HEK293 (cell line): Measurements from ENCODE around the gene CACNG7.
A peak's percentile ranks its signal among the peaks of the same experiment; 100 is the strongest.

ENCODE experiments used
- EGR2 ChIP-seq: fragments of 450-650 bp; formaldehyde crosslinking; IDR thresholded peaks from 2 replicates; pipeline ENCODE4 v1.5.1; 2016; ENCODE audit warnings: low read depth, missing biosample characterization, missing genetic modification characterization
- FEZF1 ChIP-seq: fragments of 450-650 bp; formaldehyde crosslinking; IDR thresholded peaks from 2 replicates; pipeline ENCODE4 v1.5.1; 2016; ENCODE audit warnings: missing biosample characterization, missing genetic modification characterization
- KLF1 ChIP-seq: fragments of 450-650 bp; formaldehyde crosslinking; IDR thresholded peaks from 2 replicates; pipeline ENCODE4 v1.5.1; 2016; ENCODE audit warnings: missing biosample characterization, missing genetic modification characterization
- OVOL3 ChIP-seq: fragments of 450-650 bp; formaldehyde crosslinking; IDR thresholded peaks from 2 replicates; pipeline ENCODE4 v1.5.1; 2016; ENCODE audit warnings: missing biosample characterization, missing genetic modification characterization
- PRDM2 ChIP-seq: fragments of 450-650 bp; formaldehyde crosslinking; IDR thresholded peaks from 2 replicates; pipeline ENCODE4 v1.5.1; 2016; ENCODE audit warnings: missing biosample characterization, missing genetic modification characterization, borderline replicate concordance
- RBAK ChIP-seq: fragments of 450-650 bp; formaldehyde crosslinking; IDR thresholded peaks from 2 replicates; pipeline ENCODE4 v1.5.1; 2016; ENCODE audit warnings: missing biosample characterization, missing genetic modification characterization
- ZBTB6 ChIP-seq: fragments of 450-650 bp; formaldehyde crosslinking; IDR thresholded peaks from 2 replicates; pipeline ENCODE4 v1.5.1; 2017; ENCODE audit warnings: missing biosample characterization, missing genetic modification characterization
- ZBTB7A ChIP-seq: fragments of 450-650 bp; formaldehyde crosslinking; IDR thresholded peaks from 2 replicates; pipeline ENCODE4 v1.5.1; 2016; ENCODE audit warnings: low read depth, missing biosample characterization, missing genetic modification characterization
- ZFP37 ChIP-seq: fragments of 450-650 bp; formaldehyde crosslinking; IDR thresholded peaks from 2 replicates; pipeline ENCODE4 v1.5.1; 2016; ENCODE audit warnings: missing biosample characterization, missing genetic modification characterization
- ZFP41 ChIP-seq: fragments of 450-650 bp; formaldehyde crosslinking; IDR thresholded peaks from 2 replicates; pipeline ENCODE4 v1.5.1; 2016; ENCODE audit warnings: missing biosample characterization, missing genetic modification characterization, borderline replicate concordance
- ZNF114 ChIP-seq: fragments of 450-650 bp; formaldehyde crosslinking; IDR thresholded peaks from 2 replicates; pipeline ENCODE4 v1.5.0; 2017; ENCODE audit warnings: missing biosample characterization, missing genetic modification characterization
- ZNF157 ChIP-seq: fragments of 450-650 bp; formaldehyde crosslinking; IDR thresholded peaks from 2 replicates; pipeline ENCODE4 v1.5.1; 2016; ENCODE audit warnings: missing biosample characterization, missing genetic modification characterization
- ZNF24 ChIP-seq: fragments of 450-650 bp; formaldehyde crosslinking; IDR thresholded peaks from 2 replicates; pipeline ENCODE4 v1.5.1; 2016; ENCODE audit warnings: missing biosample characterization, missing genetic modification characterization
- ZNF311 ChIP-seq: fragments of 450-650 bp; formaldehyde crosslinking; IDR thresholded peaks from 2 replicates; pipeline ENCODE4 v1.5.1; 2017; ENCODE audit warnings: missing biosample characterization, missing genetic modification characterization, borderline replicate concordance
- ZNF335 ChIP-seq: fragments of 450-650 bp; formaldehyde crosslinking; conservative IDR thresholded peaks from 2 replicates; pipeline ENCODE4 v1.5.1; 2016; ENCODE audit warnings: missing biosample characterization, missing genetic modification characterization
- ZNF366 ChIP-seq: fragments of 450-650 bp; formaldehyde crosslinking; conservative IDR thresholded peaks from 2 replicates; pipeline ENCODE4 v1.5.1; 2016; ENCODE audit warnings: missing biosample characterization, missing genetic modification characterization
- ZNF398 ChIP-seq: fragments of 450-650 bp; formaldehyde crosslinking; IDR thresholded peaks from 2 replicates; pipeline ENCODE4 v1.5.1; 2017; ENCODE audit warnings: missing biosample characterization, missing genetic modification characterization
- ZNF473 ChIP-seq: fragments of 450-650 bp; formaldehyde crosslinking; IDR thresholded peaks from 2 replicates; pipeline ENCODE4 v1.5.1; 2017; ENCODE audit warnings: missing biosample characterization, missing genetic modification characterization
- ZNF521 ChIP-seq: fragments of 450-650 bp; formaldehyde crosslinking; IDR thresholded peaks from 2 replicates; pipeline ENCODE4 v1.5.1; 2017; ENCODE audit warnings: missing biosample characterization, mild to moderate bottlenecking, missing genetic modification characterization
- ZNF529 ChIP-seq: fragments of 450-650 bp; formaldehyde crosslinking; IDR thresholded peaks from 2 replicates; pipeline ENCODE4 v1.5.1; 2017; ENCODE audit warnings: missing genetic modification characterization, missing biosample characterization; ENCODE audit not compliant: insufficient replicate concordance
- ZNF548 ChIP-seq: fragments of 450-650 bp; formaldehyde crosslinking; IDR thresholded peaks from 2 replicates; pipeline ENCODE4 v1.5.1; 2016; ENCODE audit warnings: missing biosample characterization, missing genetic modification characterization
- ZNF658 ChIP-seq: fragments of 450-650 bp; formaldehyde crosslinking; IDR thresholded peaks from 2 replicates; pipeline ENCODE4; 2016; ENCODE audit warnings: missing biosample characterization, missing genetic modification characterization
- ZNF76 ChIP-seq: fragments of 450-650 bp; formaldehyde crosslinking; IDR thresholded peaks from 2 replicates; pipeline ENCODE4; 2016; ENCODE audit warnings: low read depth, missing biosample characterization, missing genetic modification characterization, borderline replicate concordance
- ZNF837 ChIP-seq: fragments of 450-650 bp; formaldehyde crosslinking; IDR thresholded peaks from 2 replicates; pipeline ENCODE4 v1.5.1; 2016; ENCODE audit warnings: missing biosample characterization, missing genetic modification characterization
- TF ChIP-seq, protein P1 (sequence below): fragments of 450-650 bp; formaldehyde crosslinking; IDR thresholded peaks from 2 replicates; pipeline ENCODE4 v1.5.1; 2017; ENCODE audit warnings: missing biosample characterization, mild to moderate bottlenecking, missing genetic modification characterization, moderate library complexity
- TF ChIP-seq, protein P2 (sequence below): fragments of 450-650 bp; formaldehyde crosslinking; IDR thresholded peaks from 2 replicates; pipeline ENCODE4 v1.5.1; 2016; ENCODE audit warnings: missing biosample characterization, missing genetic modification characterization
- TF ChIP-seq, protein P3 (sequence below): fragments of 450-650 bp; formaldehyde crosslinking; IDR thresholded peaks from 2 replicates; pipeline ENCODE4 v1.5.1; 2016; ENCODE audit warnings: missing biosample characterization, missing genetic modification characterization

The CACNG7 gene

DNA sequence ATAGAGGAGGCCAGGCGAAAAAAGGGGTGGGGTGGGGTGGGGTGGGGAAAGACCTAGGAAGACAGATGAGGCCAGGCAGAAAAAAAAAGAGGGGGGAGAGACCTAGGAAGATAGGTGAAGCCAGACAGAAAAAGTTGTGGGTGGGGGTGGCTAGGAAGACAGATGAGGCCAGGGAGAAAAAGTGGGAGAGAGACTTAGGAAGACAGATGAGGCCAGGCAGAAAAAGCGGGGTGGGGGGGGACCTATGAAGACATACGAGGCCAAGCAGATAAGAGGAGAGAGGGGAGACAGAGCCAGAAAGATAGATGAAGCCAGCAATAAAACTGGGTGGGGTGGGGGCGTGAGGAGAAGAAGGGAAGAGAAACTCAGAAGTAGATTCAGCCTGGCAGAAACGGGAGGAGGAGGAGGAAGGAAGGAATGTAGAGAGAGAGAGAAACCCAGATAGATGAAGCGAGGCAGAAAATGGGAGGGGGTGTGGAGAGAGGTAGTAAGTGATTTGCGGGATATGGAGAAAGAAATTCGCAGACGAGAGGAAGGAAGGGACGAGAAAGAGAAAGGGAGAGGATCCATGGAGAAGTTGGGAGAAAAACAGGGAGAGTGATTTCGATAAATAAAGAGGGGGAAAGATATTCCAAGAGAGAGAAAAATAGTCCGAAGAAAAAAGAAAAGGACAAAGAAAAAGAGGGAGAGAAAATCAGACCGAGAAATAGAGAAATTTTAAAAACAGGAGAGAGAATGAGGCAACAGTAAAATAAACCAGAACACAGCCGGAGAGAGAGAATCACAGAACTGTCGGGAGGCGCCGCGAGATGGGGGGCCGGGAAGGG lies 70.1 kb downstream of the CACNG7 start (continued):
- peak; percentile 91 for TF ChIP-seq ZNF398
- TF ChIP-seq OVOL3, result no peak
- TF ChIP-seq ZNF837 (tag by site-specific recombination), result no peak
- peak; percentile 58 for TF ChIP-seq EGR2 (tag by site-specific recombination)
- TF ChIP-seq, protein P1, sequence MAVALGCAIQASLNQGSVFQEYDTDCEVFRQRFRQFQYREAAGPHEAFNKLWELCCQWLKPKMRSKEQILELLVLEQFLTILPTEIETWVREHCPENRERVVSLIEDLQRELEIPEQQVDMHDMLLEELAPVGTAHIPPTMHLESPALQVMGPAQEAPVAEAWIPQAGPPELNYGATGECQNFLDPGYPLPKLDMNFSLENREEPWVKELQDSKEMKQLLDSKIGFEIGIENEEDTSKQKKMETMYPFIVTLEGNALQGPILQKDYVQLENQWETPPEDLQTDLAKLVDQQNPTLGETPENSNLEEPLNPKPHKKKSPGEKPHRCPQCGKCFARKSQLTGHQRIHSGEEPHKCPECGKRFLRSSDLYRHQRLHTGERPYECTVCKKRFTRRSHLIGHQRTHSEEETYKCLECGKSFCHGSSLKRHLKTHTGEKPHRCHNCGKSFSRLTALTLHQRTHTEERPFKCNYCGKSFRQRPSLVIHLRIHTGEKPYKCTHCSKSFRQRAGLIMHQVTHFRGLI (tag by site-specific recombination), result no peak
- TF ChIP-seq, protein P2, sequence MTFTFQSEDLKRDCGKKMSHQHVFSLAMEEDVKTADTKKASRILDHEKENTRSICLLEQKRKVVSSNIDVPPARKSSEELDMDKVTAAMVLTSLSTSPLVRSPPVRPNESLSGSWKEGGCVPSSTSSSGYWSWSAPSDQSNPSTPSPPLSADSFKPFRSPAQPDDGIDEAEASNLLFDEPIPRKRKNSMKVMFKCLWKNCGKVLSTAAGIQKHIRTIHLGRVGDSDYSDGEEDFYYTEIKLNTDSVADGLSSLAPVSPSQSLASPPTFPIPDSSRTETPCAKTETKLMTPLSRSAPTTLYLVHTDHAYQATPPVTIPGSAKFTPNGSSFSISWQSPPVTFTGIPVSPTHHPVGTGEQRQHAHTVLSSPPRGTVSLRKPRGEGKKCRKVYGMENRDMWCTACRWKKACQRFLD, result no peak
- no peak for TF ChIP-seq ZNF521 (tag by site-specific recombination)
- TF ChIP-seq ZNF311, result no peak
- peak; percentile 99 for TF ChIP-seq ZNF366 (tag by site-specific recombination)
- peak; percentile 75; the same call in 1 of the 2 replicates for TF ChIP-seq ZNF335
- TF ChIP-seq ZFP37 (tag by site-specific recombination), result no peak
- TF ChIP-seq, protein P3, sequence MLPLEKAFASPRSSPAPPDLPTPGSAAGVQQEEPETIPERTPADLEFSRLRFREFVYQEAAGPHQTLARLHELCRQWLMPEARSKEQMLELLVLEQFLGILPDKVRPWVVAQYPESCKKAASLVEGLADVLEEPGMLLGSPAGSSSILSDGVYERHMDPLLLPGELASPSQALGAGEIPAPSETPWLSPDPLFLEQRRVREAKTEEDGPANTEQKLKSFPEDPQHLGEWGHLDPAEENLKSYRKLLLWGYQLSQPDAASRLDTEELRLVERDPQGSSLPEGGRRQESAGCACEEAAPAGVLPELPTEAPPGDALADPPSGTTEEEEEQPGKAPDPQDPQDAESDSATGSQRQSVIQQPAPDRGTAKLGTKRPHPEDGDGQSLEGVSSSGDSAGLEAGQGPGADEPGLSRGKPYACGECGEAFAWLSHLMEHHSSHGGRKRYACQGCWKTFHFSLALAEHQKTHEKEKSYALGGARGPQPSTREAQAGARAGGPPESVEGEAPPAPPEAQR (tag by site-specific recombination), result peak; percentile 27; the same call in 1 of the 2 replicates
- TF ChIP-seq ZNF76, result no peak
- TF ChIP-seq ZBTB6 (tag by site-specific recombination), result no peak
- TF ChIP-seq ZNF548 (tag by site-specific recombination), result no peak
- 0 out of 2 replicates have a peak, but pooled peaks have one; percentile 6 for TF ChIP-seq ZFP41 (tag by site-specific recombination)
- TF ChIP-seq ZNF24, result no peak
- TF ChIP-seq ZNF529 (tag by site-specific recombination), result no peak
- no peak for TF ChIP-seq RBAK (tag by site-specific recombination)
- TF ChIP-seq ZNF473 (tag by site-specific recombination), result no peak
- TF ChIP-seq KLF1, result peak; percentile 21; the same call in 1 of the 2 replicates
- 0 out of 2 replicates have a peak, but pooled peaks have one; percentile 59 for TF ChIP-seq ZBTB7A (tag by site-specific recombination)
- no peak for TF ChIP-seq ZNF157 (tag by site-specific recombination)
- TF ChIP-seq FEZF1 (tag by site-specific recombination), result no peak
- no peak for TF ChIP-seq ZNF114 (tag by site-specific recombination)
- no peak for TF ChIP-seq ZNF658 (tag by site-specific recombination)
- no peak for TF ChIP-seq PRDM2 (tag by site-specific recombination)
